Measurements from ENCODE around the gene WDR5B.

Gene WDR5B

DNA sequence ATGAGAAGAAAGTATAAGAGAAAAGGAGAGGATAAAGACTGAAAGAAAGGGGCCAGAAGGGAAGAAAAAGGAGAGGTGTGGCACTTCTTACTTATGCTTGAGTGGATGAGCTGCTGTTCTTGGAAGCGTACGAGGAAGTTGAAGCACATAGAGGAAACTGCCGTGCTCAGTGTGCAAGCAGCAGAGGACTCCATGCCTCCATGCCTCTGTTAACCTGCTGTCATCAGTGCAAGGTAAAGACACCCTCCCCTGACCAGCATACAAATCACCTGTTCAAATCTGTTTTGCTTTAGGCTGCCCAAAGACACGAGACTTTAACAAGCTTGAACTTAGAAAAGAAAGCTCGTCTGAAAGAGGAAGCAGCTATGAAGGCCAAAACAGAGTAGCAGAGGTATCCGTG lies 6.4 kb downstream of the WDR5B start:
- DNase-seq (ENCODE audit: low read depth in 3 of 3): no peak

- no peak for DNase-seq (ENCODE audit: low read depth in 3 of 3)
Measured at GRCh38 chr3:122407946-122408345, 7.9 kb downstream of the WDR5B start.

DNA sequence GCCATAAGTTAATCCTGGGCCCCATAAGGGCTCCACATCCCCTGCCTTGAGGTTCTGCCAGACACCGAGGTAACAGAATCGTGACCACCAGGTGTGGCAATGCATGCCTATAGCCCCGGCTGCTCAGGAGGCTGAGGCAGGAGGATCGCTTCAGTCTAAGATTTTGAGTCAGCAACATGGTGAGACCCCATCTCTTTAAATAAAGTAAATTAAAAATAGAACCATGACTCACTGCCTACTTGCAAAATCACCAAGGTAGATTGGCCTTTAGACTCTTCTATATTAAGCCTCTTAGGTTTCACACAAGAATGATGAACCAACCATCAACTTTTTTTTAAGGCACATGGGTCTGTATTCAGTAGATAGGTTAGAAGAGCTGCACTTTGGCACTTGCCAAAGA lies 9.7 kb downstream of the WDR5B start:
- DNase-seq (ENCODE audit: low read depth in 3 of 3): no peak

- DNase-seq (ENCODE audit: low read depth in 3 of 3): no peak
Measured at GRCh38 chr3:122405015-122405414, 10.8 kb downstream of the WDR5B start.

GRCh38 chr3:122403489-122403888 lies 12.4 kb downstream of the WDR5B start:
- no peak for DNase-seq (ENCODE audit: low read depth in 3 of 3)

DNA sequence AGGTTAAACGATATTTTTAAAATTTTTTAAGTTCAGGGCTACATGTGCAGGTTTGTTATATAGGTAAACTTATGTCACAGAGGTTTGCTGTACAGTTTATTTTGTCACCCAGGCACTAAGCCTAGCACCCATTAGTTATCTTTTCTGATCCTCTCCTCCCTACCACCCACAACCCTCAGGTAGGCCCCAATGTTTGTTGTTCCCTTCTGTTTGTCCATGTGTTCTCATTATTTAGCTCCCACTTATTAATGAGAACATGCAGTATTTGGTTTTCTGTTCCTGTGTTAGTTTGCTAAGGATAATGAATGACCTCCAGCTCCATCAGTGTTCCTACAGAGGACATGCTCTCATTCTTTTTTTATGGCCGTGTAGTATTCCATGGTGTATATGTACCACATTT lies 16.9 kb downstream of the WDR5B start:
- DNase-seq (ENCODE audit: low read depth in 3 of 3): no peak

DNA sequence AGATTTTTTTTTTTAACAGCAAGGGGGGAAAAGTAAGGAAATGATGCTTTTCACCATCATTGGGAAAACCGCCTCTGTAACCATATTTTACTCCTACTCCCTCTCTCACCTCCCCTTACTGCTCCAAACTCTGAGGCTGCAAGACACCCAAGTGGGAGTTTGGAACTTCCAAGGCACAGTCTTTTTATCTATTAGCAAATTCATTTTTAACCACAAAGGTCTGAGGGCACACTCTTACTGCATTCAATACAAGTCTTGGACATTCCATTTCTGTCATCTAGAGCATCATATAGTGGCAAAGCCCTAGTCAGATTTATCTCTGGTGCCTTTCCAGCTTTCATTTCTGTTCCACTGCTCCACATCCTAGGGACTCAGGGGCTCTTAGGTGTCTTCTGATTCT lies 18.7 kb downstream of the WDR5B start:
- no peak for DNase-seq (ENCODE audit: low read depth in 3 of 3)

GRCh38 chr3:122396511-122396910 lies 19.4 kb downstream of the WDR5B start:
- no peak for DNase-seq (ENCODE audit: low read depth in 3 of 3)

- DNase-seq (ENCODE audit: low read depth in 3 of 3): no peak
Measured at GRCh38 chr3:122395582-122395981, 20.3 kb downstream of the WDR5B start.

GRCh38 chr3:122394173-122394572 lies 21.7 kb downstream of the WDR5B start:
- no peak for DNase-seq (ENCODE audit: low read depth in 3 of 3)

GRCh38 chr3:122392868-122393844 lies 22.7 kb downstream of the WDR5B start:
- DNase-seq (ENCODE audit: low read depth in 3 of 3): no peak

GRCh38 chr3:122391681-122392446 lies 24.0 kb downstream of the WDR5B start:
- DNase-seq (ENCODE audit: low read depth in 3 of 3): no peak

DNA sequence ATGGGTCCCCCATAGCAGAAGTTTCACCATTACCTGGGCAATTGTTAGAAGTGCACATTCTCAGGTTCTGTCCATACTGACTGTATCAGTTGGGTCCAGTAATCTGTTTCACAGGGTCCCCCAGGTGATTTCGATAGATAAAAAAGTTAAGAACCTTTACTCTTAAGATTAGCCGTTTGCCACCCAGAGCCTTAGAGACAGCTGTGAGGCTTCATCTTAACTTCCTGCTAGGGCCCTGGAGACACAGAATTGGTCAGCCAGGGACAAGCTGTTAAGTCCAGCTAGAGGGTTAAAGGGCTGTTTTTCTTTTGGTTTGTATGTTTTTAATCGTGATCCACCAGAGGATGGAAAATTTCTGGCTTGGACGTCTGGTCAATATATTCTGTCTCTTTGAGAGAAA lies 25.2 kb downstream of the WDR5B start:
- no peak for DNase-seq (ENCODE audit: low read depth in 3 of 3)

- no peak for DNase-seq (ENCODE audit: low read depth in 3 of 3)
Measured at GRCh38 chr3:122389892-122390291, 26.0 kb downstream of the WDR5B start.

DNA sequence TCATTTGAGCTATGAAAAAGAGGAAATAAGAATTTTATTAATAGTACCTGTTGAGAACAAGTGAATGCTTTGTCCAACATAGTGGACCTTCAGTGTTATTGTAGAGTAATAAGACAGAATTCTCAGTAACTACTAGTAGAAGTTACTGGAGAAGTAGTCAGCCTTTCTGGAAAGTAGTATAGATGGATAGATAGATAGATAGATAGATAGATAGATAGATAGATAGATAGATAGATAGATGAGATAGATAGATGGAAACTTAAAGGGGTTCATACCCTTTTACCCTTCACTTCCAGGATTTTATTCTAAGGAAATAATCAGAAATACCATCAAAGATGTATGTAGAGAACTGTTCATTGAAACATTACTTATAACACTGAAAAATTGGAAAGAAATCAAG lies 26.7 kb downstream of the WDR5B start:
- DNase-seq (ENCODE audit: low read depth in 3 of 3): no peak

DNA sequence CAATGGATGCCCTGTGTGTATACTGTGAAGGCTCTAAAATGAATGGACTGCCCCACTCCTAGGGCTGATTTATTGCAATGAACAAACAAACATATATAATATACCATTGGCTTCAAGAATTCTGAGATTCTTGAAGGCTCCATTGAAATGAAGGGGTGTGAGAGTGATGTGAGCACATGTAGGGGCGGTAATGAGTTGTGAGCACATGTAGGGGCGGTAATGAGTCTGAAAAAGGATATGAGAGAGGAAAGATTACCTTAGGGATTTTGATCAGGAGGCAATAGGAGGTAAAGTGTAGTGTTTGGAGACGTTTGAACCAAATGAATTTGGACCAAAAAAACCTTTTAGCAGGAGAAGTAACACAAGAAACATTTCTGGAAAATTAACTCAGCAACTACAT lies 28.2 kb downstream of the WDR5B start:
- no peak for DNase-seq (ENCODE audit: low read depth in 3 of 3)

DNA sequence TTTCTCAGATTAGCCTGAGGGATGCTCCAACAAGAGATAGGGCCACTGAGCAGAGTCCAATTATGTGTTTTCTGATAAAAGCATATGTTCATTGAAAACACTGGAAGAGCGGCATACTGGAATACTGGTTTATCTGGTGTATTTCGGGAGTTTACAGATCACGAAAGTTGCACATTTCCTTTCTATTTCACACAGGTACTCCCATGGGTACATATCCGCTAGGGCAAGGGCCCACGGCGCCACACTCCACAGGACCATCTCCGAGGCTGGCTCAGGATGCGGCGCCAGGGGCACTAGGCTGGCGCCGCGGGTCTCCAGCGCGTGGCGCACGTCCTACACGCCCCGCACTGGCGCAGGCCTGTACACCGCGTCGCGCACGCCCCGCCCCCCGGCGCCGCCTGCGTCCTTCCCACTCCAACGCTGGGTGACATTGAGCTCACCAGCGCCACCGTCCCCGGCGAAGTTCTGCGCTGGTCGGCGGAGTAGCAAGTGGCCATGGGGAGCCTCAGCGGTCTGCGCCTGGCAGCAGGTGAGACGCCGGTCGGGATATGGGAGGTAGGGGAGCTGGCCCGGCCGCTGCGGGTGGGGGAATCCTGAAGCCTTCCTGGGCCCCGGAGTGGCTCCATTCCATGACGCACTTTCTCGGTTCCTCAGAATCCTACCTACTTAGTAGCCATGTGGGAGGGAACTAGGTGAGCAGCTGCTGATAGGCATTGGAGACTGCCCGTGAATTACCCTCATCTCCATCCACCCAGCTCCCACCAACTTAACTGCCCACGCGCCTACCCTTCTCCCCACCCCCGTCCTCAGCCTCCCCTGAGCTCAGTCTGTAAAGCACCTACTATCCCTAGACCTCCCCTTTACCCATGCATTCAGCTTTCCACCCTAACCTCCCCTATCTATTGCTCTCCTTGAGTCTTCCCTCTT lies 31.8 kb downstream of the WDR5B start, which contains the start of gene FAM162A:
FAM162A (plus strand) TSS at position 412 of the 927 bp plus-strand sequence; CDS start at position 496, 84 bp downstream.
- DNase-seq (ENCODE audit: low read depth in 3 of 3): peak; percentile 90 to 91 (median 90)

- DNase-seq (ENCODE audit: low read depth in 3 of 3): peak; percentile 77 to 81 (median 78)
Measured at GRCh38 chr3:122382888-122383666, 32.8 kb downstream of the WDR5B start, which contains the start of gene MIX23. MIX23 (minus strand) TSS chr3:122383231; CDS start chr3:122383224, 7 bp downstream.

GRCh38 chr3:122377975-122378374 lies 37.9 kb downstream of the WDR5B start:
- DNase-seq (ENCODE audit: low read depth in 3 of 3): no peak

- no peak for DNase-seq (ENCODE audit: low read depth in 3 of 3)
Measured at GRCh38 chr3:122374034-122374433, 41.8 kb downstream of the WDR5B start.

DNA sequence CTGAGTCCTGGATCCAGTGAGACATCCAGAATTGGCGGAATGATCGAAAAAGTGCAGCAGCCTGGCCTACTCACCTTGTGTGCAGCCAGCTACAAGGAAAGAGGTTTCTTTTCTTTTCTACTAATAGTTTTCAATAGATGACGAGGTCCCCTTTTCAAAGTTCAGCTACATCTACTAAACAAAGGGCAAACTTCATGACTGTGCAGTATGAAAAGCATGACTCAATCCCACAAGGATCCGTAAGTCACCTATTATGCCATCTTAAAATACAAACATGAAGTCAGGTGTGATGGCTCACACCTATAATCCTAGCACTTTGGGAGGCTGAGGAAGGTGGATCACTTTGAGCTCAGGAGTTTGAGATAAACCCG lies 49.5 kb downstream of the WDR5B start:
- DNase-seq (ENCODE audit: low read depth in 3 of 3): no peak
